ENCODE measurements around the gene ADGRL2. TPM values are rescaled to one million over a fixed set of nuclear protein-coding genes. Genes with fewer than 3 reads are reported as not detected.

ADGRL2 gene
- total RNA-seq, 1 donor from 2014 or later = 70.8 TPM

GRCh38 chr1:81954534-81955020 is 153.8 kb downstream of the ADGRL2 start:
- peak overlapping the region; percentile 38 for H3K27ac Mint-ChIP-seq
- H3K36me3 Mint-ChIP-seq (ENCODE audit: insufficient read depth) = peaks cover 23% of the 10 kb centered on the region
- no peak for DNase-seq (ENCODE audit: low spot score, unreplicated experiment)
- H3K4me3 Mint-ChIP-seq (ENCODE audit: low read depth) = no peak overlapping the region
- H3K4me1 Mint-ChIP-seq (ENCODE audit: low read depth) = peaks cover 9% of the 10 kb centered on the region
- peaks cover 4% of the 10 kb centered on the region for H3K9me3 Mint-ChIP-seq (ENCODE audit: low read depth)
- TF ChIP-seq, protein P1, sequence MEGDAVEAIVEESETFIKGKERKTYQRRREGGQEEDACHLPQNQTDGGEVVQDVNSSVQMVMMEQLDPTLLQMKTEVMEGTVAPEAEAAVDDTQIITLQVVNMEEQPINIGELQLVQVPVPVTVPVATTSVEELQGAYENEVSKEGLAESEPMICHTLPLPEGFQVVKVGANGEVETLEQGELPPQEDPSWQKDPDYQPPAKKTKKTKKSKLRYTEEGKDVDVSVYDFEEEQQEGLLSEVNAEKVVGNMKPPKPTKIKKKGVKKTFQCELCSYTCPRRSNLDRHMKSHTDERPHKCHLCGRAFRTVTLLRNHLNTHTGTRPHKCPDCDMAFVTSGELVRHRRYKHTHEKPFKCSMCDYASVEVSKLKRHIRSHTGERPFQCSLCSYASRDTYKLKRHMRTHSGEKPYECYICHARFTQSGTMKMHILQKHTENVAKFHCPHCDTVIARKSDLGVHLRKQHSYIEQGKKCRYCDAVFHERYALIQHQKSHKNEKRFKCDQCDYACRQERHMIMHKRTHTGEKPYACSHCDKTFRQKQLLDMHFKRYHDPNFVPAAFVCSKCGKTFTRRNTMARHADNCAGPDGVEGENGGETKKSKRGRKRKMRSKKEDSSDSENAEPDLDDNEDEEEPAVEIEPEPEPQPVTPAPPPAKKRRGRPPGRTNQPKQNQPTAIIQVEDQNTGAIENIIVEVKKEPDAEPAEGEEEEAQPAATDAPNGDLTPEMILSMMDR (IDR thresholded peaks at IDR 0.05; ENCODE audit: unreplicated experiment) = no peak
- H3K27me3 Mint-ChIP-seq = no peaks in the 10 kb centered on the region

DNA sequence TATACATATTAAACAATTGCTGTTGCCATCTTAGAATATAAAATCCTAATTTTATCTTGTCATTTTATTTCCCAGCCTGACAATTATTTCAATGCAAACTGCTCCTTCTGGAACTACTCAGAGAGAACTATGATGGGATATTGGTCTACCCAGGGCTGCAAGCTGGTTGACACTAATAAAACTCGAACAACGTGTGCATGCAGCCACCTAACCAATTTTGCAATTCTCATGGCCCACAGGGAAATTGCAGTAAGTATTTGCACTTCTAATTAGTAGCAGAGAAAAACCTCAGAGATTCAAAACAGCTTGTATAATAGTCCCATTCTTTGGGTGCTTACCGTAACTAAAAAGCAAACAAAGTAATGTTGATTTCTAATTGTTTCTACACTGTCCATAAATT is 167.2 kb downstream of the ADGRL2 start:
- Mint-ChIP-seq H3K4me3 (ENCODE audit: low read depth) (no peak overlapping the region), H3K4me1 (ENCODE audit: low read depth) (no peaks in the 10 kb centered on the region), H3K27ac (no peak overlapping the region), H3K27me3 (no peaks in the 10 kb centered on the region), H3K36me3 (ENCODE audit: insufficient read depth) (peaks cover 29% of the 10 kb centered on the region), H3K9me3 (ENCODE audit: low read depth) (no peaks in the 10 kb centered on the region)
- DNase-seq (ENCODE audit: low spot score, unreplicated experiment) = no peak
- TF ChIP-seq, protein P1 (IDR thresholded peaks at IDR 0.05; ENCODE audit: unreplicated experiment) = no peak

GRCh38 chr1:81970416-81970815 is 169.7 kb downstream of the ADGRL2 start:
- H3K4me1 Mint-ChIP-seq (ENCODE audit: low read depth) = peaks cover 12% of the 10 kb centered on the region
- no peaks in the 10 kb centered on the region for H3K9me3 Mint-ChIP-seq (ENCODE audit: low read depth)
- no peak overlapping the region for H3K4me3 Mint-ChIP-seq (ENCODE audit: low read depth)
- H3K36me3 Mint-ChIP-seq (ENCODE audit: insufficient read depth) = peaks cover 25% of the 10 kb centered on the region
- H3K27ac Mint-ChIP-seq = no peak overlapping the region
- H3K27me3 Mint-ChIP-seq = no peaks in the 10 kb centered on the region
- TF ChIP-seq, protein P1 (IDR thresholded peaks at IDR 0.05; ENCODE audit: unreplicated experiment) = no peak
- no peak for DNase-seq (ENCODE audit: low spot score, unreplicated experiment)

DNA sequence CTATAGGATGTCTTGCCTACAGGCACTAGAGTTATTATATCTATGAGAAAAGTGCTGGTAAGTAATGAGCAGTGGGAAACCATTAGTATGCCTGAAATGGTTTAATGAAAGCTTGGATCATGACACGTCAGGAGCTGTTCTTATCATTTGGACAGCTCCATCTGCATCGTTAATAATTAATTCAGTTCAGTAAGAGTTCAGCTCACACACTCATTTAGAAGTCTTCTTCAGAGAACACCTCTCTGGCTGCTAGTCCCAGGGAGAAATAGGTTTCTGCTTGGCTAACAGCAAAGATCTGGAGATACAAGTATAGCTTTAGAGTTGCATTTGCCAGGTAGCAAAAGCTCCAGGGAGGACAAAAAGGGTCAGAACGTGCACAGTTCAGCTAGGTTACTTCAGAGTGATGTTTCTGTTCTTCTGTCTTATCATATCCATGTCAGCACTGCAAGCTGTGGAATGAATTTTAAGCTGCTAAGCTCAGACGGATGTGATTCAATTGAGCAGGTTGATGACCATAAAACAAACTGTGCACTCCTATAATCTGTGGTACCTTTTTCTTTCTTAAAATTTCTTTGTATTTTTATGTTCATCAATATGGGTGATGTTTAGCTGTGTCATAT is 173.6 kb downstream of the ADGRL2 start:
- H3K27me3 Mint-ChIP-seq = no peaks in the 10 kb centered on the region
- no peaks in the 10 kb centered on the region for H3K9me3 Mint-ChIP-seq (ENCODE audit: low read depth)
- no peak overlapping the region for H3K27ac Mint-ChIP-seq
- TF ChIP-seq, protein P1 (IDR thresholded peaks at IDR 0.05; ENCODE audit: unreplicated experiment) = no peak
- peaks cover 7% of the 10 kb centered on the region for H3K36me3 Mint-ChIP-seq (ENCODE audit: insufficient read depth)
- no peak overlapping the region for H3K4me3 Mint-ChIP-seq (ENCODE audit: low read depth)
- peaks cover 19% of the 10 kb centered on the region for H3K4me1 Mint-ChIP-seq (ENCODE audit: low read depth)
- no peak for DNase-seq (ENCODE audit: low spot score, unreplicated experiment)

DNA sequence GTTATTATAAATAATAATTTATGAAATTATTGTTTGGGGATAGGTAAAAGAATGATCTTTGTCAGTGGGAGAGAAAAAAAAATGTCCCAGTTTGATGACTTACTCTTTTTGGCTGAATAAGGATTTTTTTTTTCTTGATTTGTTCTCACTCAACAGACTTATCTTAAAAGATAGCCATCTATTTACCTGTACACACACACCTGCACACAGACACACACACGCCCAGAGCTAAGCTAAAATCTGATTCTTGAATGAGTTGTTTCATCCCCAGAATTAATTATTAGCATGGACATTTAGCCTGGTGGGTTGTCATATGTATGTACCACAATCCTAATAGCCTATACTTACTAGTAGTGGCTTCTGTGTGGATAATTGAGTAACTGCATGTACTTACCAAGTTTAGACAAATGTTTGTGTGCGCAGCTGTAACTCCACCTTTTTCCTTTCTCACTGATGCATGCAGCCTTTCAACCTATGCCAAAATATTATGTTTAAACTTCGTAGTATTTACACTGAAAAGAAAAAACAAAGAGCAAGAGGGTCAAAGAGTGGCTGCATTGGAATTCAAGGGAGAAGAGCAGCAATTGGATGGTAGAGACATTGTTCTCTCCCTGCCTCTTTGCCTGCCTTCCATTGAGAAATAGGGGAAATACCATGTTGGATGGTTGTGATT is 174.3 kb downstream of the ADGRL2 start:
- H3K27ac Mint-ChIP-seq = no peak overlapping the region
- peaks cover 19% of the 10 kb centered on the region for H3K4me1 Mint-ChIP-seq (ENCODE audit: low read depth)
- no peaks in the 10 kb centered on the region for H3K9me3 Mint-ChIP-seq (ENCODE audit: low read depth)
- peaks cover 7% of the 10 kb centered on the region for H3K36me3 Mint-ChIP-seq (ENCODE audit: insufficient read depth)
- DNase-seq (ENCODE audit: low spot score, unreplicated experiment) = no peak
- TF ChIP-seq, protein P1 (IDR thresholded peaks at IDR 0.05; ENCODE audit: unreplicated experiment) = no peak
- H3K4me3 Mint-ChIP-seq (ENCODE audit: low read depth) = no peak overlapping the region
- H3K27me3 Mint-ChIP-seq = no peaks in the 10 kb centered on the region
